Fibroblast of the aortic adventitia (primary cell): ENCODE data around the gene NKX6-2. TPM values are rescaled to one million over a fixed set of nuclear protein-coding genes. Genes with fewer than 3 reads are reported as not detected.

Experiments
- DNase-seq: peaks from one replicate; pipeline ENCODE4 v3.0.0-alpha.2; 2010; ENCODE audit warnings: low read depth
- H3K4me3 ChIP-seq: 2 replicates; pipeline ENCODE4 v1.5.1; 2011; ENCODE audit warnings: low read depth, mild to moderate bottlenecking, control low read depth, low read length, moderate library complexity
- CTCF ChIP-seq: IDR thresholded peaks from 2 replicates; pipeline ENCODE4 v1.5.1; 2011; ENCODE audit warnings: mild to moderate bottlenecking, low read length, control low read depth, inconsistent platforms; ENCODE audit not compliant: insufficient read depth
- total RNA-seq: library from RNA; depleted of rRNA; stranded (reverse); fragments of >200 nt; gene quantifications from 2 replicates; pipeline ENCODE4 v1.2.3, GENCODE V29; 2012; ENCODE audit warnings: low replicate concordance

NKX6-2 gene
- total RNA-seq, 1 donor = not detected

GRCh38 chr10:132780356-132780755 is 5.6 kb downstream of the NKX6-2 start:
- no peak overlapping the region for H3K4me3 ChIP-seq
- TF ChIP-seq CTCF = no peak

GRCh38 chr10:132779549-132780294 is 6.2 kb downstream of the NKX6-2 start:
- DNase-seq = no peak
- H3K4me3 ChIP-seq = no peak overlapping the region
- TF ChIP-seq CTCF = no peak

More at GRCh38 chr10:132780356-132780755, 5.6 kb downstream of the NKX6-2 start:
- no peak for DNase-seq

GRCh38 chr10:132777441-132777840 is 8.5 kb downstream of the NKX6-2 start:
- DNase-seq = no peak
- H3K4me3 ChIP-seq = no peak overlapping the region
- TF ChIP-seq CTCF = no peak

- DNase-seq = no peak
- no peak overlapping the region for H3K4me3 ChIP-seq
- TF ChIP-seq CTCF = no peak
Observed at GRCh38 chr10:132776821-132777220, 9.1 kb downstream of the NKX6-2 start.

- no peak for TF ChIP-seq CTCF
- no peak overlapping the region for H3K4me3 ChIP-seq
- DNase-seq = no peak
Observed at GRCh38 chr10:132776186-132776585, 9.8 kb downstream of the NKX6-2 start.

- DNase-seq = peak; percentile 35
- H3K4me3 ChIP-seq = no peak overlapping the region
- no peak for TF ChIP-seq CTCF
Observed at GRCh38 chr10:132774902-132775863, 10.8 kb downstream of the NKX6-2 start.
